ENCODE data around the gene FCGR3A. TPM values are rescaled to one million over a fixed set of nuclear protein-coding genes. Genes with fewer than 3 reads are reported as not detected.

The FCGR3A gene
- total and polyA plus RNA-seq, 7 donors: 7.8 to 30.5 (median 14.4) TPM

- Histone ChIP-seq H3K27ac (no peak overlapping the region), H3K36me3 (no peaks in the 10 kb centered on the region), H3K27me3 (peaks cover 0 to 20% (median 0%) of the 10 kb centered on the region in 3 donors), H3K4me3 (no peak overlapping the region), H3K4me1 (no peaks in the 10 kb centered on the region), H3K9me3 (no peaks in the 10 kb centered on the region)
- TF ChIP-seq EP300 (IDR thresholded peaks at IDR 0.05): no peak
- no peak for TF ChIP-seq POLR2AphosphoS5 (IDR thresholded peaks at IDR 0.05)
- TF ChIP-seq CTCF (IDR thresholded peaks at IDR 0.05): no peak
- TF ChIP-seq POLR2A (IDR thresholded peaks at IDR 0.05): no peak
- no peak for DNase-seq
- intact Hi-C loops (cut with DNase I): no loop called here
These were observed 54.1 kb downstream of the FCGR3A start for GRCh38 chr1:161495490-161495889.

- TF ChIP-seq POLR2A (IDR thresholded peaks at IDR 0.05) (no peak), EP300 (IDR thresholded peaks at IDR 0.05) (no peak), POLR2AphosphoS5 (IDR thresholded peaks at IDR 0.05) (no peak), CTCF (IDR thresholded peaks at IDR 0.05) (no peak)
- DNase-seq: no peak
- Histone ChIP-seq H3K9me3 (no peaks in the 10 kb centered on the region), H3K27me3 (peaks cover 0 to 20% (median 0%) of the 10 kb centered on the region in 3 donors), H3K36me3 (no peaks in the 10 kb centered on the region), H3K4me1 (no peaks in the 10 kb centered on the region), H3K27ac (no peak overlapping the region), H3K4me3 (no peak overlapping the region)
- WGBS, 2 donors: 53 to 56% methylated on average over 3 of the region's 3 CpGs
- intact Hi-C loops (cut with DNase I): no loop called here
These were observed 55.4 kb downstream of the FCGR3A start for GRCh38 chr1:161494091-161494735.

GRCh38 chr1:161492827-161493226, 56.8 kb downstream of the FCGR3A start:
- 68 to 79% methylated on average over 2 of the region's 2 CpGs for WGBS, 2 donors
- H3K27me3 ChIP-seq: peaks cover 0 to 17% (median 0%) of the 10 kb centered on the region in 3 donors
- H3K4me3 ChIP-seq: no peak overlapping the region
- no peaks in the 10 kb centered on the region for H3K4me1 ChIP-seq
- H3K9me3 ChIP-seq: no peaks in the 10 kb centered on the region
- TF ChIP-seq EP300 (IDR thresholded peaks at IDR 0.05): no peak
- no peak for TF ChIP-seq CTCF (IDR thresholded peaks at IDR 0.05)
- TF ChIP-seq POLR2AphosphoS5 (IDR thresholded peaks at IDR 0.05): no peak
- no peak for TF ChIP-seq POLR2A (IDR thresholded peaks at IDR 0.05)
- intact Hi-C loops (cut with DNase I): no loop called here
- no peak overlapping the region for H3K27ac ChIP-seq
- DNase-seq: no peak
- H3K36me3 ChIP-seq: no peaks in the 10 kb centered on the region

Other genes with a start within 250 kb of the FCGR3A start
- gene MPZ, start 239.8 kb downstream of the FCGR3A start, total RNA-seq: 1 to 10 TPM; 3.1 to 10.0 (median 6.0) TPM
- 1 to 10 TPM; 1.2 to 4.1 (median 3.0) TPM for gene MPZ, start 239.8 kb downstream of the FCGR3A start, polyA plus RNA-seq
- 10 to 100 TPM; 21.2 to 83.5 (median 38.1) TPM for gene SDHC, start 235.4 kb downstream of the FCGR3A start, total RNA-seq
- gene SDHC, start 235.4 kb downstream of the FCGR3A start, polyA plus RNA-seq: 100 to 1,000 TPM; 221 to 371 (median 234) TPM
- gene CFAP126, start 181.9 kb downstream of the FCGR3A start, total RNA-seq: not detected
- not detected for gene CFAP126, start 181.9 kb downstream of the FCGR3A start, polyA plus RNA-seq
- 10 to 100 TPM; 14.1 to 52.5 (median 34.8) TPM for gene FCGR2A, start 44.4 kb downstream of the FCGR3A start, total RNA-seq
- gene FCGR2A, start 44.4 kb downstream of the FCGR3A start, polyA plus RNA-seq: 10 to 100 TPM; 14.4 to 68.7 (median 19.8) TPM
- 1 to 10 TPM in 3 of 4 donors, not detected in 1; 2.0 to 2.9 (median 2.5) TPM for gene HSPA6, start 25.3 kb downstream of the FCGR3A start, total RNA-seq
- gene HSPA6, start 25.3 kb downstream of the FCGR3A start, polyA plus RNA-seq: 1 to 10 TPM in 2 of 3 donors, under 1 TPM in 1; 0.60 to 2.3 (median 1.6) TPM
- 1 to 10 TPM in 3 of 4 donors, not detected in 1; 1.9 to 4.3 (median 2.0) TPM for gene FCGR3B, start 81.4 kb upstream of the FCGR3A start, total RNA-seq
- gene FCGR3B, start 81.4 kb upstream of the FCGR3A start, polyA plus RNA-seq: 1 to 10 TPM in 2 of 3 donors, under 1 TPM in 1; 0.74 to 2.1 (median 1.2) TPM
- gene FCGR2B, start 113.3 kb upstream of the FCGR3A start, total RNA-seq: 10 to 100 TPM in 3 of 4 donors, 1 to 10 TPM in 1; 6.4 to 42.1 (median 23.0) TPM
- gene FCGR2B, start 113.3 kb upstream of the FCGR3A start, polyA plus RNA-seq: 10 to 100 TPM; 10.8 to 20.3 (median 15.9) TPM
- not detected for gene FCRLA, start 157.4 kb upstream of the FCGR3A start, total RNA-seq
- gene FCRLA, start 157.4 kb upstream of the FCGR3A start, polyA plus RNA-seq: 10 to 100 TPM in 1 of 3 donors, 1 to 10 TPM in 1, not detected in 1; 1.6 to 22.0 TPM
- gene FCRLB, start 171.7 kb upstream of the FCGR3A start, total RNA-seq: under 1 TPM in 3 of 4 donors, not detected in 1; 0.36 to 0.95 (median 0.82) TPM
- under 1 TPM in 2 of 3 donors, not detected in 1; 0.23 to 0.89 TPM for gene FCRLB, start 171.7 kb upstream of the FCGR3A start, polyA plus RNA-seq
- 10 to 100 TPM; 12.7 to 40.3 (median 24.1) TPM for gene DUSP12, start 200.0 kb upstream of the FCGR3A start, total RNA-seq
- gene DUSP12, start 200.0 kb upstream of the FCGR3A start, polyA plus RNA-seq: 10 to 100 TPM; 13.6 to 21.0 (median 17.5) TPM
- gene ATF6, start 216.5 kb upstream of the FCGR3A start, total RNA-seq: 10 to 100 TPM; 26.3 to 28.1 (median 27.6) TPM
- gene ATF6, start 216.5 kb upstream of the FCGR3A start, polyA plus RNA-seq: 1 to 10 TPM; 2.3 to 9.0 (median 3.0) TPM